KOPT-K1 (cell line): ENCODE results near the gene ANKRD18B.
"Not testable (repeated sequence)": the region's sequence is repeated elsewhere in the genome, so short reads cannot be mapped to it uniquely, and the experiment has no call there.

ENCODE experiments used
- H3K27ac ChIP-seq: fragments of 200-600 bp; sonication (generic); 2 replicates; pipeline ENCODE4 v1.5.1; 2016; ENCODE audit warnings: antibody characterized with exemption, mild to moderate bottlenecking, low read depth, low read length; ENCODE audit not compliant: poor library complexity, severe bottlenecking
- H3K36me3 ChIP-seq: fragments of 200-600 bp; sonication (generic); 2 replicates; pipeline ENCODE4 v1.5.1; 2017; ENCODE audit warnings: antibody characterized with exemption, mild to moderate bottlenecking, low read length, moderate library complexity; ENCODE audit not compliant: insufficient read depth
- H3K9me3 ChIP-seq: fragments of 200-600 bp; sonication (generic); 2 replicates; pipeline ENCODE4 v1.5.1; 2017; ENCODE audit warnings: antibody characterized with exemption, low read length, mild to moderate bottlenecking; ENCODE audit not compliant: insufficient read depth, poor library complexity, severe bottlenecking

The ANKRD18B gene

GRCh38 chr9:33516397-33516796 lies 7.7 kb upstream of the ANKRD18B start:
- not testable (repeated sequence) for H3K36me3 ChIP-seq, H3K9me3 ChIP-seq, H3K27ac ChIP-seq

GRCh38 chr9:33517373-33517772 lies 6.7 kb upstream of the ANKRD18B start:
- no peaks in the 10 kb centered on the region for H3K36me3 ChIP-seq
- H3K9me3 ChIP-seq: no peaks in the 10 kb centered on the region
- H3K27ac ChIP-seq: no peak overlapping the region

GRCh38 chr9:33517934-33518577 lies 6.0 kb upstream of the ANKRD18B start:
- H3K36me3 ChIP-seq, H3K9me3 ChIP-seq, H3K27ac ChIP-seq: not testable (repeated sequence)

- H3K9me3 ChIP-seq: peaks cover 13% of the 10 kb centered on the region
- H3K27ac ChIP-seq, H3K36me3 ChIP-seq: not testable (repeated sequence)
Observed at GRCh38 chr9:33521861-33522260, 2.2 kb upstream of the ANKRD18B start.

GRCh38 chr9:33524306-33524947 lies 376 bp downstream of the ANKRD18B start:
- H3K27ac ChIP-seq: no peak overlapping the region
- H3K9me3 ChIP-seq: peaks cover 13% of the 10 kb centered on the region
- no peaks in the 10 kb centered on the region for H3K36me3 ChIP-seq

GRCh38 chr9:33528069-33528468 lies 4.0 kb downstream of the ANKRD18B start:
- not testable (repeated sequence) for H3K27ac ChIP-seq, H3K36me3 ChIP-seq
- H3K9me3 ChIP-seq: peaks cover 13% of the 10 kb centered on the region

GRCh38 chr9:33533958-33534357 lies 9.9 kb downstream of the ANKRD18B start:
- H3K36me3 ChIP-seq, H3K9me3 ChIP-seq, H3K27ac ChIP-seq: not testable (repeated sequence)

- H3K27ac ChIP-seq: no peak overlapping the region
- no peaks in the 10 kb centered on the region for H3K36me3 ChIP-seq
- no peaks in the 10 kb centered on the region for H3K9me3 ChIP-seq
Observed at GRCh38 chr9:33535541-33535940, 11.5 kb downstream of the ANKRD18B start.

- not testable (repeated sequence) for H3K27ac ChIP-seq, H3K36me3 ChIP-seq, H3K9me3 ChIP-seq
Observed at GRCh38 chr9:33543463-33543862, 19.4 kb downstream of the ANKRD18B start.

- H3K36me3 ChIP-seq, H3K27ac ChIP-seq, H3K9me3 ChIP-seq: not testable (repeated sequence)
Observed at GRCh38 chr9:33545715-33546114, 21.7 kb downstream of the ANKRD18B start.

GRCh38 chr9:33548816-33549215 lies 24.8 kb downstream of the ANKRD18B start:
- not testable (repeated sequence) for H3K9me3 ChIP-seq, H3K36me3 ChIP-seq, H3K27ac ChIP-seq

GRCh38 chr9:33549418-33549817 lies 25.4 kb downstream of the ANKRD18B start:
- H3K27ac ChIP-seq, H3K36me3 ChIP-seq, H3K9me3 ChIP-seq: not testable (repeated sequence)

GRCh38 chr9:33551183-33551582 lies 27.1 kb downstream of the ANKRD18B start:
- H3K27ac ChIP-seq, H3K9me3 ChIP-seq, H3K36me3 ChIP-seq: not testable (repeated sequence)

GRCh38 chr9:33552315-33552725 lies 28.3 kb downstream of the ANKRD18B start:
- not testable (repeated sequence) for H3K36me3 ChIP-seq, H3K27ac ChIP-seq, H3K9me3 ChIP-seq

GRCh38 chr9:33560217-33560616 lies 36.2 kb downstream of the ANKRD18B start:
- H3K36me3 ChIP-seq, H3K27ac ChIP-seq, H3K9me3 ChIP-seq: not testable (repeated sequence)

- H3K36me3 ChIP-seq, H3K9me3 ChIP-seq, H3K27ac ChIP-seq: not testable (repeated sequence)
Observed at GRCh38 chr9:33562196-33562595, 38.1 kb downstream of the ANKRD18B start.
